Panc1 (cell line): Measurements from ENCODE around the gene MRGPRF.

Experiments used
- CTCF ChIP-seq: fragments of 450-650 bp; IDR thresholded peaks from 2 replicates; pipeline ENCODE4 v1.5.1; 2017; ENCODE audit warnings: mild to moderate bottlenecking
- POLR2AphosphoS5 ChIP-seq: IDR thresholded peaks from 2 replicates; pipeline ENCODE4 v1.6.1; 2012; ENCODE audit warnings: mild to moderate bottlenecking, low read depth, low read length, moderate library complexity
- TCF7L2 ChIP-seq: IDR thresholded peaks from 2 replicates; pipeline ENCODE4 v1.6.1; 2011; ENCODE audit warnings: mild to moderate bottlenecking, low read depth, low read length, inconsistent platforms

- TF ChIP-seq CTCF (no peak), POLR2AphosphoS5 (no peak), TCF7L2 (no peak)
Measured at GRCh38 chr11:69027704-69028372, 14.8 kb upstream of the MRGPRF start.
